ENCODE data around the gene RABEP2.
A peak's percentile ranks its signal among the peaks of the same experiment; 100 is the strongest.
"Not testable (repeated sequence)": the region's sequence is repeated elsewhere in the genome, so short reads cannot be mapped to it uniquely, and the experiment has no call there.

RABEP2 gene

GRCh38 chr16:28903344-28904042, 21.5 kb downstream of the RABEP2 start:
- no peak for DNase-seq

- no peak for DNase-seq
Measured at GRCh38 chr16:28902909-28903308, 22.1 kb downstream of the RABEP2 start.

- no peak for DNase-seq
Measured at GRCh38 chr16:28901862-28902261, 23.2 kb downstream of the RABEP2 start.

- DNase-seq = no peak
Measured at GRCh38 chr16:28900601-28901000, 24.4 kb downstream of the RABEP2 start.

- DNase-seq = no peak
Measured at GRCh38 chr16:28899882-28900590, 25.0 kb downstream of the RABEP2 start.

GRCh38 chr16:28898942-28899341, 26.1 kb downstream of the RABEP2 start:
- DNase-seq = no peak

- DNase-seq = no peak
Measured at GRCh38 chr16:28898266-28898665, 26.8 kb downstream of the RABEP2 start.

- no peak for DNase-seq
Measured at GRCh38 chr16:28897826-28898225, 27.2 kb downstream of the RABEP2 start.

- DNase-seq = no peak
Measured at GRCh38 chr16:28895609-28896008, 29.4 kb downstream of the RABEP2 start.

GRCh38 chr16:28893291-28893690, 31.7 kb downstream of the RABEP2 start:
- no peak for DNase-seq

- DNase-seq = no peak
Measured at GRCh38 chr16:28891964-28892890, 32.8 kb downstream of the RABEP2 start.

GRCh38 chr16:28890355-28890754, 34.7 kb downstream of the RABEP2 start:
- DNase-seq = not testable (repeated sequence)

- DNase-seq = no peak
Measured at GRCh38 chr16:28886945-28887344, 38.1 kb downstream of the RABEP2 start.

- no peak for DNase-seq
Measured at GRCh38 chr16:28884045-28884444, 41.0 kb downstream of the RABEP2 start.

- no peak for DNase-seq
Measured at GRCh38 chr16:28883221-28883996, 41.6 kb downstream of the RABEP2 start.

- no peak for DNase-seq
Measured at GRCh38 chr16:28882551-28883160, 42.4 kb downstream of the RABEP2 start.

GRCh38 chr16:28881565-28881964, 43.5 kb downstream of the RABEP2 start:
- not testable (repeated sequence) for DNase-seq

GRCh38 chr16:28880955-28881354, 44.1 kb downstream of the RABEP2 start:
- no peak for DNase-seq

- DNase-seq = no peak
Measured at GRCh38 chr16:28880589-28880915, 44.5 kb downstream of the RABEP2 start.

GRCh38 chr16:28879841-28880588, 45.0 kb downstream of the RABEP2 start:
- peak; percentile 91 for DNase-seq

GRCh38 chr16:28879261-28879840, 45.7 kb downstream of the RABEP2 start:
- no peak for DNase-seq
